A549 treated with Hydrocortisone at 1 μM for 4 hours (cell line): Measurements from ENCODE around the gene PEX5L. TPM values are rescaled to one million over a fixed set of nuclear protein-coding genes. Genes with fewer than 3 reads are reported as not detected.

Source experiments
- total RNA-seq: library from RNA; stranded (reverse); fragments of 200-300 nt; extraction: Qiagen RNA extraction; gene quantifications from 5 replicates; pipeline ENCODE4 v1.2.3, GENCODE V29; 2022

The PEX5L gene, protein sequence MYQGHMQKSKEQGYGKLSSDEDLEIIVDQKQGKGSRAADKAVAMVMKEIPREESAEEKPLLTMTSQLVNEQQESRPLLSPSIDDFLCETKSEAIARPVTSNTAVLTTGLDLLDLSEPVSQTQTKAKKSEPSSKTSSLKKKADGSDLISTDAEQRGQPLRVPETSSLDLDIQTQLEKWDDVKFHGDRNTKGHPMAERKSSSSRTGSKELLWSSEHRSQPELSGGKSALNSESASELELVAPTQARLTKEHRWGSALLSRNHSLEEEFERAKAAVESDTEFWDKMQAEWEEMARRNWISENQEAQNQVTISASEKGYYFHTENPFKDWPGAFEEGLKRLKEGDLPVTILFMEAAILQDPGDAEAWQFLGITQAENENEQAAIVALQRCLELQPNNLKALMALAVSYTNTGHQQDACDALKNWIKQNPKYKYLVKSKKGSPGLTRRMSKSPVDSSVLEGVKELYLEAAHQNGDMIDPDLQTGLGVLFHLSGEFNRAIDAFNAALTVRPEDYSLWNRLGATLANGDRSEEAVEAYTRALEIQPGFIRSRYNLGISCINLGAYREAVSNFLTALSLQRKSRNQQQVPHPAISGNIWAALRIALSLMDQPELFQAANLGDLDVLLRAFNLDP
- total RNA-seq = not detected in 5 replicates

DNA sequence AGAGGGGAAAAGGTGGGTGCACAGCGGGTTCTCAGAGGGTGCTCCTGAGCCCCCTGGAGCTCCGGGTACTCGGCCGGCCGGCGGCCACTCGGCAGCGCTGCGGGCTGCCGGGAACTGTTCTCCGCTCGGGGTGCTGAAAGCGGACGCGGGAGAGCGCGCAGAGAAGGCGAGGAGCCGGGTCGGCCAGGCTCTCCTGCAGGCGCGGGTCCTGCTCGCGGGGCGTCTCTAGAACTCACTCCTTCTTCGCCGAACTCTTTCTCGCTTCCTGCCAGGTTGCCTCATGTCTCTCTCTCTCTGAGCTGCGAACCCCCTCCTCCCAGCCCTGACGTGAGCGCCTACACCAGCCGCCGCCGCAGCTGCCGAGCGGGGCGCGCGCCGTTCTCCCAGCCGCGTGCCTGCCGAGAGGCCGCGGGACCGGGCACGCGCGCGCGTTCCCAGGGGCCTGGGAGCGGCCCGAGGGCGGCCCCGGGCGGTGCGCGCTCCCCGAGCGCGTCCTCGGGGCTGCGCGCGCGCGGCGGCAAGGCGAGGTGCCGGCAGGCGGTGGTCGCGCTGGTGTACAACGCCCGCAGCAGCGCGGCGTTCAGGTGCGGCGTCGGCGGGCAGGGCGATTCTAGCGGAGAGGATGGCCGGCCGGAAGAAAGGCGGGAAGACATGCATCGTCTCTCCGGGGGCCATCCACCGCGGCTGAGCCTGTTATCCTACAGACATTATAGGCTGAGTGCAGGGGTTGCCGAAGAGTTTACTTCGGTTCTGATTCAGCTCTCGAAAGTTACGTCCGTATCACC, at the start of gene PEX5L:
TSS of gene PEX5L (minus strand) at position 267 of the 785 bp plus-strand sequence. CDS start 338 bp downstream, outside the sequence.

